Activated CD4-positive, alpha-beta T cell treated with anti-CD3 and anti-CD28 coated beads, Interleukin-2, amount 50 U/mL, for 16 hours (primary cell): ENCODE measurements around the gene ZNF583.

Experiments used
- DNase-seq: peaks from one replicate; pipeline ENCODE4 v3.0.0-alpha.2; 2020

ZNF583 gene

DNA sequence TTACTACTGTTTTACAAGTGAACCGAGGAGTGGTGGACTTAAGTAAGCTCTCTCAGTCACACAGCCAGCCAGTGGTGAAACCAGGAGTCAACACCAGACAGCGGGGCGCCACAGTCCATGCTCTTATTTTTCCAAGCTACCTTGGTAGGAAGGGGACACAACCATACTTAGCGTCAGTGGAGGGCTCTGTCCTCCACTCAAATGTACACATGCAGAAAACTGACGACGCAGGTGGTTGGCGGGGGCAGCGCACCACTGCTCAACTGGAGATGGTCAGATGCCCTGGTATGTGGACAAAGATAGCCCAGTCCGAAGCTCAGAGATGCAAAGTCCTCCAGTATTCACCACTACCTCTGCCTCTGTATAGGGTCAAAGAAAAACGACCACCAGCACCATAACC is 72.0 kb downstream of the ZNF583 start:
- DNase-seq = no peak
